C4-2B (cell line): ENCODE results near the gene CCDC182.
A peak's percentile ranks its signal among the peaks of the same experiment; 100 is the strongest.

Experiments
- H3K27ac ChIP-seq: fragments of 450-650 bp; 2 replicates; pipeline ENCODE4 v1.5.1; 2017
- CTCF ChIP-seq: fragments of 450-650 bp; conservative IDR thresholded peaks from 2 replicates; pipeline ENCODE4 v1.5.1; 2017; ENCODE audit warnings: mild to moderate bottlenecking
- ZFX ChIP-seq: fragments of 450-650 bp; IDR thresholded peaks from 2 replicates; pipeline ENCODE4 v1.6.1; 2017

CCDC182 gene

GRCh38 chr17:57707892-57708291 lies 37.2 kb downstream of the CCDC182 start:
- no peak for TF ChIP-seq ZFX
- no peak overlapping the region for H3K27ac ChIP-seq

GRCh38 chr17:57706761-57707160 lies 38.3 kb downstream of the CCDC182 start:
- TF ChIP-seq ZFX: no peak
- no peak for TF ChIP-seq CTCF
- H3K27ac ChIP-seq: no peak overlapping the region

GRCh38 chr17:57705921-57706695 lies 39.0 kb downstream of the CCDC182 start:
- no peak for TF ChIP-seq ZFX
- no peak overlapping the region for H3K27ac ChIP-seq

- TF ChIP-seq ZFX: no peak
- TF ChIP-seq CTCF: no peak
- H3K27ac ChIP-seq: no peak overlapping the region
These were observed 40.7 kb downstream of the CCDC182 start for GRCh38 chr17:57704448-57704847.

GRCh38 chr17:57703273-57703672 lies 41.8 kb downstream of the CCDC182 start:
- no peak for TF ChIP-seq ZFX
- no peak for TF ChIP-seq CTCF
- H3K27ac ChIP-seq: no peak overlapping the region

- TF ChIP-seq CTCF (no peak), ZFX (no peak)
- no peak overlapping the region for H3K27ac ChIP-seq
These were observed 44.0 kb downstream of the CCDC182 start for GRCh38 chr17:57701124-57701523.

GRCh38 chr17:57699751-57700219 lies 45.3 kb downstream of the CCDC182 start:
- TF ChIP-seq ZFX (no peak), CTCF (no peak)
- H3K27ac ChIP-seq: no peak overlapping the region

- H3K27ac ChIP-seq: peak overlapping the region; percentile 8; the same call in 1 of the 2 replicates
These were observed 47.0 kb downstream of the CCDC182 start for GRCh38 chr17:57697891-57698711.

More at GRCh38 chr17:57697891-57698711, 47.0 kb downstream of the CCDC182 start:
- TF ChIP-seq ZFX (no peak), CTCF (no peak)
